ENCODE results near the gene ARHGAP22.

Gene ARHGAP22

DNA sequence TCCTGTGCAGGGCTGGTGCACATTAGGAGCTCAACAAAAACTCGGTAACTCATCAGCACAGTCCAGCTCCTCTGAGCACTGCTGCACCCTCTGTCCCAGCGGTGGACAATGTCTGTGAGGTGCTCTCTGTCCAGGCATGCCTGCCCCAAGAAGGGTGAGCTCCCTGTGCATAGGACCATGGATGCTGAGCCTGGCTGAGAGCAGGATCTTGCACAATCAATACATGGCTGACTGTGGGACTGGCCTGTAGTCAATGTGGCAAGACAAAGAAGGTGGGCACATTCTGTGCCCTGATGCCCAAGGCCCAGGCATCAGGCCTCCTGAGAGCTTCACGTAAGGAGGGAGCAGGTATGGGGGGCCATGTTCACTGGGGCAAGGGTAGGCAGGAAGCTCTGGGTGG, 17.1 kb downstream of the ARHGAP22 start:
- DNase-seq (ENCODE audit: low read depth in 2 of 2), result no peak

GRCh38 chr10:48587101-48587500, 17.8 kb downstream of the ARHGAP22 start:
- no peak for DNase-seq (ENCODE audit: low read depth in 2 of 2)

DNA sequence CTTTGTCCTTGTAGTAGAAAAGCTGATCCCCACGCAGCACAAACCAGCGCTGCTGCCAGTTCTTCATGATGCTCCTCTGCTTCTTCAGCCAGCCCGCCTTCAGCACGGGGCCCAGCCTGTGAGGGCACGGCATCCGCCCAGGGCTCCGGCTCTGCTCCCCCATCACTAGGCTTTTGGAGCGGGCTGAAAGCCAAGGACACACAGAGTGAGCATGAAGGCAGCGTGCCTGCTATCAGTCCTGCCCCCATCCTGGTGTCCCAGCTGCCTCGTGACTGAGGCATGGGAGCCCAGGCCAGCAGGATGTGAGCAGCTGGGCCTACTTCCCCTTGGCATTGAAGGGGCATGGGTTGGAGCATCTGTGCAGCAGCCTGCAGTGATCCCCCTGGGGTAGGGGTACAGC, 21.9 kb downstream of the ARHGAP22 start:
- no peak for DNase-seq (ENCODE audit: low read depth in 2 of 2)

GRCh38 chr10:48580236-48580635, 24.6 kb downstream of the ARHGAP22 start:
- DNase-seq (ENCODE audit: low read depth in 2 of 2), result no peak

- DNase-seq (ENCODE audit: low read depth in 2 of 2), result no peak
Observed at GRCh38 chr10:48579251-48579960, 25.5 kb downstream of the ARHGAP22 start.

- no peak for DNase-seq (ENCODE audit: low read depth in 2 of 2)
Observed at GRCh38 chr10:48577158-48577557, 27.7 kb downstream of the ARHGAP22 start.

DNA sequence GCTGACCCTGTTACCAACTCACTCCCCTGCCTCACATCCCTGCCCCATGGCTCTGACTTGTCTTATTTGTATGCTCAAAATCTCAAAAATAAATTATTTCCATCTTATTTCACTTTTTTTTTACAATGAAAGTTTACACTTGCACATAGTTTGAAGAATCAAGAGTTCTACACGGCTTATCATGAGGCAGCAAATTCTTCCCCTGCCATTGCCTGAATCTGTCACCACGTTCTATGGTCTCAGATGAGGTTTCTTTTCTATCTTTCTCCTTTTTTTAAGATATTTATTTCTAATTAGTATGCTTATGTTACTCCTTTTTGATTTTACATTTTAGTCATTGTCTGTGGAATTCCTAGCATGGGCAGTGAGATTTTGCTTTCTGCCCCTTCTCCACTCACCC, 28.4 kb downstream of the ARHGAP22 start:
- DNase-seq (ENCODE audit: low read depth in 2 of 2), result no peak

- DNase-seq (ENCODE audit: low read depth in 2 of 2), result no peak
Observed at GRCh38 chr10:48575901-48576300, 29.0 kb downstream of the ARHGAP22 start.

DNA sequence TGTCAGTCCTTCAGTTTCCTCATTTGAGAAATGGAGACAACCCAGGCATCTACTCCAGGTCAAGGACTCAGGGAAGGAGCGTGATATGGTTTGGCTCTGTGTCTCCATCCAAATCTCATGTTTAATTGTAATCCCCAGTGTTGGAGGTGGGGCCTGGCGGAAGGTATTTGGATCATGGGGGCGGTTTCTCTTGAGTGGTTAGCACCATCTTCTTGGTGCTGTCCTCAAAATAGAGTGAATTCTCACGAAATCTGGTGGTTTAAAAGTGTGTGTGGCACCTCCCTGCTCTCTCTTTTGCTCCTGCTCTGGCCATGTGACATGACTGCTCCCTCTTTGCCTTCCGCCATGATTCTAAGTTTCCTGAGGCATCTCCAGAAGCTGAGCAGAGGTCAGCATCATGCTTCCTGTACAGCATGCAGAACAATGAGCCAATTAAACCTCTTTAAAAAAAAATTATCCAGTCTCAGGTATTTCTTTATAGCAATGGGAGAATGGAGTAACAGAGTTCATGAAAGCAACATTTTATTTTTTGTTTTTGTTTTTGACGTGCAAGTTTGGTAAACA, 30.0 kb downstream of the ARHGAP22 start:
- DNase-seq (ENCODE audit: low read depth in 2 of 2), result no peak

DNA sequence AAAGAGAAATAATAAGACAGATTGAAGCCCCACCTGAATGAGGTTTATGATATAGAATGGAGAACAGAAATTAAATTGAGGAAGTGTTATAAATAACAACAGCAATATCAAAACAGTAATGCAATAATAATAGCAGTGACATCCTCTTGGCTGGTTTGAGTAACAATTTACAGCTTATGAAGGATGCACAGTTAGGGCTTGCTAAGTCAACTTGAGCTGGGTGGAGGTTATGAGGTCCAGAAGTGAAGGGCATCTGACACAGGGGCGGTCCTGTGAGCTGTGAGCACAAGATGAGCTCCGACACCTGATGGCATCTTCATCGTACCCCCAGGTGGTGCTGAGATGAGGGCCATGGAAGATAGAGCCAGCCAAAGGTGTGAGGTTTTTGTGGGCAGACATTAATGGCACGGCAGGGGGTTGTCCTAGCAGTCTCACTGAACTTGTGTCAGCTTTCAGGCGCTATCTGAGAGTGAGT, 30.5 kb downstream of the ARHGAP22 start:
- no peak for DNase-seq (ENCODE audit: low read depth in 2 of 2)

DNA sequence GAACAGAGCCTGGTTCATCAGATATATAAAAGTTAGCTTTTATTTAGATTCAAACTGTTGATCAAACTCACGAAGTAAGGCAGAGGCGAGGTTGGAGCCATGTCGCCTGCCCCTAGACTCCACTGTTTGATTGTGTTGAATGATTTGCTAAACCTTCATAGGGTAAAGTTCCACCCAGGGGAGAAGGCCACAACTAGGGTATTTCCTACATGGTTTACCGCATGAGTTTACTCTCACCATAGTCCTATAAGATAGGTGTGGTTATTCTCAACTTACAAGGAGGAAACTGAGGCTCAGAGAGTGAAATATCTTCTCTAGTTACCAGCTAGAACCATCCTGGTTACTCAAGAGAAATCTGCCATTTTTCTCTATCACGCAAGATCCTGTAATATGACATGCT, 31.8 kb downstream of the ARHGAP22 start:
- no peak for DNase-seq (ENCODE audit: low read depth in 2 of 2)

DNA sequence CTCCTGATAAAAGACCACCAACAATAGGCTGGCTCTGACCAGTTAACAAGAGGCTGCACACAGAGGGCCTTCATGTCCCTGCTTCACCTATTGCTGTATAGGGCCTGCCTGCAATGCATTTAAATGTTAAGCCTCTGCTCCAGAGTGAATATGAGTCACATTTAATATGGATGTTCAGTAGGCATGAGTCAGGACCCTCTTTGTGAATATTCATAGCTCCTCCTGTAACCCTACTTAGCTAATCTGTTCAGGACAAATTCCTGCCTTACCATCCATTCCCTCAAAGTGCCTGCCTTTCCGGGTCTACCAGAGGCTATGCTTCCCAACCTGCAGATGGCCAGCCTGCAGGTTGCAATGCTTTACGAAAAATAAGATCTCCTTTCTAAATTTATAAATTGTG, 32.5 kb downstream of the ARHGAP22 start:
- DNase-seq (ENCODE audit: low read depth in 2 of 2), result no peak

GRCh38 chr10:48568546-48568945, 36.3 kb downstream of the ARHGAP22 start:
- DNase-seq (ENCODE audit: low read depth in 2 of 2), result no peak

DNA sequence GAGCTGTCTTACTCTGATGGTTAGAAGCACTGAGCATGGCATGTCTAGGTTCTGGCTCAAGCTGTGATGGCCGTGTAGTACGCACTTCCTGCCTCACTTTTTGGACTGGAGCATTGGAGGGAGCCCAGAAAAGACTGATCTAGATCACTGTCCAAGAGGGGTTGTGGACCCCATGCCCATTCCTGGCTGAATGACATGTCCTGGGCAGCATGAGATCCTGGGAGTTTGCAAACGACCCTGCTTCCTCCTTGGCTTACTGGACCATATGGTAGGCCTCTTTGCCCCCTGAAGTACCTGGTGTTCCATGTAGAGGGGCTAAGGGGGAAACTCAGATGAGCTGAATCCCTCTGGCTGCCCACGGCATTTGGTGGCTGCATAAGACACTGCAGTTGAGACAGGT, 36.7 kb downstream of the ARHGAP22 start:
- no peak for DNase-seq (ENCODE audit: low read depth in 2 of 2)

DNA sequence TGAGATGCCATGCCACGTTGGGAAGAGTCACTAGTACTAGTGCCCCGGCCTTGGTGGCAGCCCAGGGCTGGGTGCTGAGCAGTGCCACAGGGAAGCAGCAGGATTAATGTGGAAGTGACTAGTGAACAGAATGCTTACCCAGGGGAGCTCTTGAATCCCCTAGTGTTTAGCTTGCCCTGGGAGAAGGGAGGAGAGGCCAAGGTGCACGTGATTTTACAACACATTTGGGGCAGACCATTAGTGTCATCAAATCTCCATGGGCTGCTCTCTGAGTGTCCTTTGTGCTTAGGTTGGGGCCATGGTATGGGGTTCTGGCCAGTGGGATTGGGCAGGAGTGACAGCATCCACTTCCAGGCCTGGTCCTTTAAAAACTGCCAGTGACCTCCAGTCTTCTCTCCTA, 37.5 kb downstream of the ARHGAP22 start:
- DNase-seq (ENCODE audit: low read depth in 2 of 2), result no peak

DNA sequence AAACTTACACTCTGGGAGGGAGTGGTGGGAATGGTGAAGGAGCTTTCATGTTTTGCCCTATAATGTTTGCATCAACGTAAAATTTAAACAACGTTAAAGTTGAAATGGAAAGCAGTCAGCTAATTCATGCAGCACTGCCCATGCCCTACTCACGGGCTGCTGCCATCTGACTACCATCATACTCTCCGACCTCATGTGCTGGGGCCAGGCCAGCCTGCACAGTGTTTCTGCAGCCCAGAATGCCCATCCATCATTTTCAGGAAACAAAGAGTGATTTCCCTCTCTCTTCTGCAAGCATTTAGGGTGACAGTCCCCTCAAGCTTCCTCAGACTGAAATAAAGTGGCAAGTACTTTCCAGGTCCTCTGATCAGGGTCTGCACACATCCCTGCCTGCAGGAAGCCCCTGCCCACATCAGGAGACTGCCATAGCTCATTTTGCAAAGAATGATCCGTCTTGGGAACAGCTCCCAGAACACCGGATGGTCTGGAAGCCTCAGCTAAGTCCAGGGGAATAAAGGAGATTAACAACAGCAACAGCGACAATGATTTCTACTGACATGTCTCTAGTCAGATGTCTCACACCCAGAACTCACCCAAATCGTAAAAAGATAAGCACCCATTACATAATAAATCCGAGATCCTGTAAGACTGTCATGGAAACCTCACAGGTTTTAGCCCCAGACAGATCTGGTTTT, 40.3 kb downstream of the ARHGAP22 start:
- DNase-seq (ENCODE audit: low read depth in 2 of 2), result no peak

DNA sequence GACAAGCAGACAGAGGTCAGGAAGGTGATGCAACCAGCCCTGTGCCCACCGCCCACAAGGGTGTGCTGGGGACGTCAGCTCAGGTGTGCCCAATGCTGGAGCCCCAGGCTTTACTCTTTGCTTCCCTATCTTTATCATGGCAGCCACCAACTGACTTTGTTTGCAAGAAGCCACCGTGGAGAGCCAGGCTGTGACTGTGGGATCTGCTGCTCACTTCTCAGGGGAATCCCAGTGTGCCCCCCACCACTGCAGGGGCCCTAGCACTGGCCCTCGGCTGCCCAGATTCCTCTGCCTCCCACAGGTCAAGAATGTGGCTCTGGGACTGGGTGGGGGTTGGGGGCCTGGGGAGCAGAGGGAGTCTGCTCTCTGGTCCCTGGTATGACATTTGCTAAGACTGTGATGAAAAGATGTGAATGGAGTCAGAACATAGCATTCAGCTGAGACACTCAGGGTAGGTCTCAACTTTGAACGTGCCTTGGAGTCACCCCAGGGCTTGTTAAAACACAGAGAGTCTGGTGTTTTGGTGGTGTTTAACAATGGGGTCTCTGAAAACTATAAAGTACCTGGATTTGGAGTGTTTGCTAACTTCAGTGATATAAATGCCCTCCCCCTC, 47.3 kb downstream of the ARHGAP22 start:
- DNase-seq (ENCODE audit: low read depth in 2 of 2), result no peak

DNA sequence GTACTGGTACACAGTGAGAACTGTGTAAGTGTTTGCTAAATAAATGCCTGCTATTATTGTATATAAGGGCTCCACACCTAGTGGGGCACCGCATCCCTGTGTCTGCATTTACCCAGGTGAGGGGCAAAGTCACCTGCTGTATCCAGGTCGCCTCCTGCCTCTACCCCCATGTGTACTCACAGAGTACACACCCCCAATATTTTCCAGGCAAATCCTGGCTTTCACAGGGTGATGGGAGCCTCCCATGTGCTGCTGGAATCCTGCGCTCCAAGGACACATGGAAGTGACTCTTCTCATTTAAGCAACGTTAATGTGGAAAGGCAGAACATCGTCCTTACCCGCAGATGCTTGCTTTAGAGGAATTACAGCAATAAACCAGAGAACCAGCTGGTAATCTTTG, 48.2 kb downstream of the ARHGAP22 start:
- DNase-seq (ENCODE audit: low read depth in 2 of 2), result no peak

DNA sequence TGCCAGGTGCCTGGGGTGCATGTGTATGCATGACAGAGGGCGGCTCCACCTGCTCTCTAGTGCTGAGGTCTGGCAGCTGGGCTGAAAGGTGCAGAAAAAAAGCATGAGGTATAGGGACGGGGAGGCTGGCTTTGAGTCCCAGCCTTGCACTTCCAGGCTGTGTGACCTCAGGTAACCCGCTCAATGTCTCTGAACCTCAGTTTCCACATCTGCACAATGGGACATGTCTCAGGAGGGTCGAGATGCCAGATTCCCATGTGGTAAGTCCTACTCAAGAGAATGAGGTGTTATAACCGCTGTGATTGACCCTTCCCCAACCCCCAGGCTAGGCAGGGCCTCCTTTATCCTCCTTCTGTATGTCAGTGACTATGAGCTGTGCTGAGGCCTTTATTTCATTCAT, 48.8 kb downstream of the ARHGAP22 start:
- no peak for DNase-seq (ENCODE audit: low read depth in 2 of 2)

DNA sequence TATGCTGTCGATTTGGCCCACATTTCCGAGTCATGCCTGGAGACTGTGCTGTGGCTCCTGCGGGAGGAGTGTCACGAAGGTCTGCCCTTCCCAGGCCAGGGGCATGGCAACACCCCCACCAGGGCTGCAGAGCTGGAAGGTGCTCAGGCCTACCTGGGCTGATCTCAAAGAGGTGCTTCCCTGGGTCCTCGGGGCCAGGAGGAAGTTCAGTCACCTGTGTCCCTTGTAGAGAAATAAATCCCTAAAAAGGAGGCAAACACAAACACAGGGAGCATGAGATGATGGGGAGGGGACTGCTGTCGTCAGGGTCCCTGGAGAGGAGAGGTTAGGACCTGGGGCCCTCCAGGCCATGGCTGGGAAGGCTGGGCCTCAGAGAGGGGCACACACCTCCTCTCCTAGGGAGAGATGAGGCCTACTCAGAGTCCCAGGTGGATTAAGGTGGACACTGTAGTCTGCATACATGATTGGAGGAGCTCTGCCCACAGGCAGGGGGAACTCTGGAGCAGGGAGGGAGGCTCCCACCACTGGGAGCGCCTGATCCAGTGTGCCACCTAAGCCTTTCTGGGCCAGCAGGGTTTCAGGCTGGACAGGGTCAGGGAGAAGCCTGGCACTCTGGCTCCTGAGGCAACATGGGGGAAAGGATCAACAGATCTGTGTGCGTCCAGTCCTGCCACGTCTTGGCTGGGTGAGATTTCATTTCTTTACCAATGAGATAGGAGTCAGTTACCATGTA, 49.4 kb downstream of the ARHGAP22 start:
- DNase-seq (ENCODE audit: low read depth in 2 of 2), result no peak

DNA sequence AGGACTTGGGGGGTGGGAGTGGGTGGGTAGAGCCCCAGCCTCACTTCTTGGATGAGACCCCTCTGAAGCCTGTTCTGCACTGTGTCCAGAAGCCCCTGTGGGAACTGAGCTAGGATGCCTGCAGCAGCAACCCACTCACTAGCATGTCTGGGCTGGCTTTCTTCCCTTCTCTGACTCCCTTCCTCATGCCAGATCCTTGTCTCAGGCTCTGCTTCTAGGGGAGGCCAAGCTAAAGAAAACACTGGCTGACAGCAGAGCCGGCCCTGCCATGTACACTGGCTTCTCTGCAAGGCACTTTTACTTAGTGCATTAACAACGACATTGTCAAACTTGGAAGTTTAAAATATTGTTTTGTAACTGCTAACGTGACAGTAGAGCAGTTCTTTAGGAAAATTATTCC, 50.2 kb downstream of the ARHGAP22 start:
- DNase-seq (ENCODE audit: low read depth in 2 of 2), result no peak

DNA sequence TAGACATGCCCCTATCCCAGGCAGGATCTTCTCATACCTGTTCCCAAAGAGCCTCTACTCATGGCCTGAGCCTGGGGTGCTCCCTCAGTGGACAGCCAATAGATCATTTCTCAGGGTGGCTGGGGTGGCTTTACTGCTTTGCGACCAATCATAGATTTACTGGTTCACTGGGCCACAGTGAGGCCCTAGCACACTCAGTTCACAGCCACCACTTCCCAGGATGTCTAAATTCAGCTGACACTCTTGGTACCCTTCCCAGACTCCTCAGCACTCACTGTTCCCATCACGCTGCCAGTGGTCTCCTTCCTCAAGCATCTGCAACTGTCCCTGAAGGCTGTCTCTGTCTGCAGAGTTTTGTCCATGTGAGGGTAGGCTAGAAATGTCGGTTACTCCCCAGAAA, 50.6 kb downstream of the ARHGAP22 start:
- no peak for DNase-seq (ENCODE audit: low read depth in 2 of 2)

All from activated CD4-positive, alpha-beta T cell treated with anti-CD3 and anti-CD28 coated beads for 24 hours (primary cell).